SK-N-SH treated with all-trans-retinoic acid at 6 μM for 48 hours (cell line): ENCODE data around the gene RAB6A.

Experiments
- ATAC-seq: fragments of 200-7000 bp; cut with Tn5 transposase; 3 replicates; pipeline ENCODE4 v1.9.1; 2020; ENCODE audit warnings: mild to moderate bottlenecking, moderate library complexity
- ARNTL ChIP-seq: fragments of 450-650 bp; formaldehyde crosslinking; IDR thresholded peaks from 2 replicates; pipeline ENCODE4 v1.5.0; 2020; ENCODE audit warnings: low read depth, mild to moderate bottlenecking, moderate library complexity, borderline replicate concordance
- BACH2 ChIP-seq: fragments of 250-450 bp; sonication (Bioruptor Pico); IDR thresholded peaks from 2 replicates; pipeline ENCODE4 v1.9.0; 2021; ENCODE audit warnings: mild to moderate bottlenecking, borderline replicate concordance
- CREB5 ChIP-seq: fragments of 250-450 bp; sonication (Bioruptor Pico); IDR thresholded peaks from 2 replicates; pipeline ENCODE4 v1.5.1; 2020; ENCODE audit warnings: low read depth, mild to moderate bottlenecking, moderate library complexity
- CSRNP3 ChIP-seq: fragments of 250-450 bp; sonication (Bioruptor Pico); IDR thresholded peaks from 2 replicates; pipeline ENCODE4 v1.5.1; 2021; ENCODE audit warnings: mild to moderate bottlenecking, moderate library complexity
- ISL1 ChIP-seq: fragments of 250-450 bp; sonication (Bioruptor Pico); IDR thresholded peaks from 2 replicates; pipeline ENCODE4 v2.1.2; 2022; ENCODE audit warnings: mild to moderate bottlenecking, moderate library complexity
- OSR1 ChIP-seq: fragments of 250-450 bp; sonication (Bioruptor Pico); IDR thresholded peaks from 2 replicates; pipeline ENCODE4 v1.8.0; 2022; ENCODE audit warnings: moderate library complexity, mild to moderate bottlenecking, inconsistent platforms
- PATZ1 ChIP-seq: fragments of 250-450 bp; sonication (Bioruptor Pico); IDR thresholded peaks from 2 replicates; pipeline ENCODE4 v1.8.0; 2020; ENCODE audit warnings: mild to moderate bottlenecking, moderate library complexity, borderline replicate concordance
- PPARA ChIP-seq: fragments of 250-450 bp; sonication (Bioruptor Pico); IDR thresholded peaks from 2 replicates; pipeline ENCODE4 v1.5.0; 2020; ENCODE audit warnings: mild to moderate bottlenecking, borderline replicate concordance
- SNAI2 ChIP-seq: fragments of 250-450 bp; sonication (Bioruptor Pico); IDR thresholded peaks from 2 replicates; pipeline ENCODE4 v1.5.0; 2020; ENCODE audit warnings: mild to moderate bottlenecking, moderate library complexity
- TCF4 ChIP-seq: fragments of 250-450 bp; sonication (Bioruptor Pico); IDR thresholded peaks from 2 replicates; pipeline ENCODE4 v1.8.0; 2021; ENCODE audit warnings: mild to moderate bottlenecking, moderate library complexity, borderline replicate concordance
- TOX ChIP-seq: fragments of 250-450 bp; sonication (Bioruptor Pico); IDR thresholded peaks from 2 replicates; pipeline ENCODE4 v1.8.0; 2021; ENCODE audit warnings: mild to moderate bottlenecking, moderate library complexity, borderline replicate concordance
- TSHZ2 ChIP-seq: fragments of 250-450 bp; sonication (Bioruptor Pico); IDR thresholded peaks from 2 replicates; pipeline ENCODE4 v1.5.0; 2020; ENCODE audit warnings: mild to moderate bottlenecking, moderate library complexity
- ZFP3 ChIP-seq: fragments of 250-450 bp; sonication (Bioruptor Pico); IDR thresholded peaks from 2 replicates; pipeline ENCODE4 v1.5.0; 2020; ENCODE audit warnings: mild to moderate bottlenecking, moderate library complexity
- TF ChIP-seq, protein P1 (sequence below): fragments of 250-450 bp; sonication (Bioruptor Pico); IDR thresholded peaks from 2 replicates; pipeline ENCODE4 v1.8.0; 2021; ENCODE audit warnings: low read depth, mild to moderate bottlenecking, moderate library complexity, borderline replicate concordance

The RAB6A gene

DNA sequence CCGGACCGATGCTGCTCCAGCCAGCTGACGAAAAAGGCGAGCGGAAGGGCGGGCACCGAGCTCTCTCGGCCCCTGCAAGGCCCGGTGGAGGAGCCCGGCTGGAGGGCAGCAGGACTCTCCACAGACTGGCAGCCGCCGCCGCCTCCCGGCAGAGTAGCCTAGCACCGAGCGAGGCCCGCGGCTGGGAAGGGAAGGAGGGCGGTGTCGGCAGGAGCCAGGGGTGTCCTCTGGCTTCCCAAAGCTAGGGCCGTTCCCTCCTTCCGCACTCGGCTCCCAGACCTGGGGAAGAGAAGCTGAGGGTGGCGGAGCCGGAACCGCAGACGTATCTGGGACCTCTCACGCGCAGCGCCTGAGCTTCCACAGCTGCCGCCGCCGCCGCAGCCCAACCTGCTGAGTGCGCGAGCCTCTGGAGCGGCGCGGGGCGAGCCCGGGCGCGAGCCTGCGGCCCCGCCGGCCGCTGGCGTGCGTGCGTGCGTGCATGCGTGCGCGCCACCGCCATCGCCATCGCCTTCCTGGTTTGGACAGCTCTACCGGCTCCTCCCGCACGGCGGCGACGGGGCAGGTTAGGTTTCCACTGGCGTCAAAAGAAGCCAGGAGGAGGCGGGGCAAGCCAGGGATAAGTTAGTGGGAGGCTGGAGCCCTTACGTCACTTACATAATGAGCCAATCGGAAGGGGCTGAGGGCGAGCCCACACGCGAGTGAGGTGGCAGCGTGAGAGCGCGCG, at the start of gene RAB6A:
RAB6A (minus strand) TSS at position 396 of the 724 bp plus-strand sequence. CDS start 439 bp downstream, outside the sequence.
- peak; percentile 92 for ATAC-seq
- TF ChIP-seq ZFP3 (CRISPR knock-in tag), result peak; percentile 21; the same call in 1 of the 2 replicates
- TF ChIP-seq BACH2 (CRISPR knock-in tag), result no peak
- TF ChIP-seq OSR1 (CRISPR knock-in tag), result no peak
- no peak for TF ChIP-seq TCF4 (CRISPR knock-in tag)
- TF ChIP-seq TSHZ2, result peak; percentile 46; the same call in 1 of the 2 replicates
- TF ChIP-seq PPARA, result no peak
- TF ChIP-seq CSRNP3 (CRISPR knock-in tag), result no peak
- peak; percentile 35; the same call in 1 of the 2 replicates for TF ChIP-seq SNAI2 (CRISPR knock-in tag)
- TF ChIP-seq, protein P1, sequence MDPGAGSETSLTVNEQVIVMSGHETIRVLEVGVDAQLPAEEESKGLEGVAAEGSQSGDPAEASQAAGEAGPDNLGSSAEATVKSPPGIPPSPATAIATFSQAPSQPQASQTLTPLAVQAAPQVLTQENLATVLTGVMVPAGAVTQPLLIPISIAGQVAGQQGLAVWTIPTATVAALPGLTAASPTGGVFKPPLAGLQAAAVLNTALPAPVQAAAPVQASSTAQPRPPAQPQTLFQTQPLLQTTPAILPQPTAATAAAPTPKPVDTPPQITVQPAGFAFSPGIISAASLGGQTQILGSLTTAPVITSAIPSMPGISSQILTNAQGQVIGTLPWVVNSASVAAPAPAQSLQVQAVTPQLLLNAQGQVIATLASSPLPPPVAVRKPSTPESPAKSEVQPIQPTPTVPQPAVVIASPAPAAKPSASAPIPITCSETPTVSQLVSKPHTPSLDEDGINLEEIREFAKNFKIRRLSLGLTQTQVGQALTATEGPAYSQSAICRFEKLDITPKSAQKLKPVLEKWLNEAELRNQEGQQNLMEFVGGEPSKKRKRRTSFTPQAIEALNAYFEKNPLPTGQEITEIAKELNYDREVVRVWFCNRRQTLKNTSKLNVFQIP (CRISPR knock-in tag), result no peak
- TF ChIP-seq PATZ1 (CRISPR knock-in tag), result no peak

- TF ChIP-seq CREB5 (CRISPR knock-in tag) (no peak), PATZ1 (CRISPR knock-in tag) (no peak)
- ATAC-seq, result no peak
These were observed 49.8 kb upstream of the RAB6A start for GRCh38 chr11:73810637-73811036.

DNA sequence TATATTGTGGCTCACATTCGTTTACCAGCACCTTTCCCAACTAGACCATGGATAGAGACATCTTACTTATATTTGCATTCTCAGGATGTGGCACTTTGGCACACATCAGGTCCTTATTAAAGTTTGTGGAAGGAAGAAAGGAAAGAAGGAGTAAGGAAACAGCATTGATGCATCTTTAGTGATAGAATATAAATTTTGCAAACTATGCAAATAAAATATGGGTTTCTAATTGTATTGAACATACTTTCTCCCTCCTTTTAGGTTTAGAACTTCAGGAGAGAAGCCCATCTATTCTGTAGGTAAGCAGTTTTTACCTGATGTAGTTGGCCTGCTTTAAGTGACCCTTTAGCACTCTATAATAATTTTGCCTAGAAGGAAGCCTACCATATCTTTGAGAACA, 47.2 kb upstream of the RAB6A start:
- no peak for TF ChIP-seq TOX (CRISPR knock-in tag)
- TF ChIP-seq, protein P1 (CRISPR knock-in tag), result no peak
- TF ChIP-seq ARNTL (CRISPR knock-in tag), result no peak
- no peak for TF ChIP-seq ZFP3 (CRISPR knock-in tag)
- TF ChIP-seq ISL1 (CRISPR knock-in tag), result no peak
- ATAC-seq, result no peak
